Naive B cell (primary cell): ENCODE results near the gene PRDM8. TPM values are rescaled to one million over a fixed set of nuclear protein-coding genes. Genes with fewer than 3 reads are reported as not detected.
"Not testable (repeated sequence)": the region's sequence is repeated elsewhere in the genome, so short reads cannot be mapped to it uniquely, and the experiment has no call there.

Source experiments
- ATAC-seq, 2 donors: fragments of 150-1000 bp; cut with Tn5 transposase; 2 replicates each; pipeline ENCODE4 v1.10.0; 2021; ENCODE audit warnings: low read depth in 2 of 2, mild to moderate bottlenecking in 2 of 2, moderate library complexity in 2 of 2
- DNase-seq: peaks from one replicate; pipeline ENCODE4 v3.0.0; 2022
- H3K27ac Mint-ChIP-seq, 6 donors: one replicate each; pipeline ENCODE4 v1.8.0; 2020 to 2022; ENCODE audit warnings: mild to moderate bottlenecking in 6 of 6, mixed read lengths in 6 of 6, moderate library complexity in 5 of 6, inconsistent platforms in 2 of 6
- H3K27me3 Mint-ChIP-seq, 3 donors: one replicate each; pipeline ENCODE4 v1.8.0; 2021 to 2022; ENCODE audit warnings: mixed read lengths in 3 of 3, mild to moderate bottlenecking in 1 of 3
- H3K36me3 Mint-ChIP-seq, 2 donors: one replicate each; pipeline ENCODE4 v1.8.0; 2020 to 2022; ENCODE audit warnings: mixed read lengths in 2 of 2, inconsistent platforms in 1 of 2, mild to moderate bottlenecking in 1 of 2
- H3K4me1 Mint-ChIP-seq, 3 donors: one replicate each; pipeline ENCODE4 v1.8.0; 2020 to 2022; ENCODE audit warnings: mixed read lengths in 3 of 3, inconsistent platforms in 1 of 3, mild to moderate bottlenecking in 1 of 3, moderate library complexity in 1 of 3
- H3K4me3 Mint-ChIP-seq, 8 donors: one replicate each; pipeline ENCODE4 v1.8.0; 2020 to 2022; ENCODE audit warnings: mild to moderate bottlenecking in 8 of 8, mixed read lengths in 8 of 8, moderate library complexity in 8 of 8, inconsistent platforms in 2 of 8
- H3K9me3 Mint-ChIP-seq, 7 donors: one replicate each; pipeline ENCODE4 v1.8.0; 2020 to 2022; ENCODE audit warnings: mixed read lengths in 7 of 7, mild to moderate bottlenecking in 5 of 7, inconsistent platforms in 2 of 7, moderate library complexity in 1 of 7
- polyA plus RNA-seq, 6 donors: library from polyadenylated mRNA; unstranded; fragments of 300-500 nt; fragmentation: Illumina TruSeq; gene quantifications; one replicate each; pipeline ENCODE4 v1.2.3, GENCODE V29; 2021; ENCODE audit warnings: low read depth in 6 of 6

The PRDM8 gene
- polyA plus RNA-seq, 6 donors from 2014 or later = 0.19 to 3.9 (median 2.1) TPM

DNA sequence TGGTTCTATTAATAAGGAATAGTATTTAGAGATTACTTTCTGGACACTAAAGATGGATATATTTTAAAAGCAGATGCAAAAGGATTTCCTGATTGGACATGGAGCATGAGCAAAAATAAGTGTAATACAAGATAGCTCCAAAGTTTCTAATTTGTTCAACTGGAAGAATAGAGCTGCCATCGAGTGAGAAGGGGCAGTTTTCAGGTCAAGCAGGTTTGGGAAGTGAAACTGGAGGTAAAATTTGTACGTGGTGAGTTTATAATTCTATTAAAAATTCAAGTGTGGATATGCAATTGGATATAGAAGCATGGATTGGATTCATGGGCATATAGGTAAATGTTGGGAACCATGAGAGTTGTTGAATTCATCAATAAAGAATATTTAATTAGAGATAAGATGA is 31.8 kb downstream of the PRDM8 start:
- H3K9me3 Mint-ChIP-seq = no peaks in the 10 kb centered on the region
- peaks cover 0 to 8% (median 5%) of the 10 kb centered on the region in 3 donors for H3K27me3 Mint-ChIP-seq
- DNase-seq (no peak), ATAC-seq (no peak)
- H3K27ac Mint-ChIP-seq = no peak overlapping the region
- H3K4me1 Mint-ChIP-seq = peaks cover 4 to 9% (median 6%) of the 10 kb centered on the region in 3 donors
- H3K4me3 Mint-ChIP-seq = no peak overlapping the region
- no peaks in the 10 kb centered on the region for H3K36me3 Mint-ChIP-seq

DNA sequence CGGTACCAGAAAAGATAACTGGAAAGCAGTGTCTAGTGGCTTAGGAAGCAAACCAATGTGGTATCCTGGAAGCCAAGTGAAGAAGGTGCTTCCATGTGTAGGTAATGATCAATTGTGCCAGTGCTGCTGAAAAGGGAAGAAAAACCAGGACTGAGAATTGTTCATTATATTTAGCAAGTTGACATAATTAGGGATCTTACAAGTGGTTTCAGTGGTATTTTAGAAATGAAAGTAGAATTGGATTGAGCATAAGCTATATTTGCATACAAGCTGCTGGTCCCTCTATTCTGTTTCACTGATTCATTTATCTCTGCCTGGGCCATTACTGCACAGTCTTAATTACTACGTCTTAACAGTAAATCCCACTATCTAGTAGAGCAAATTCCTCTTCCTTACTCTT is 32.3 kb downstream of the PRDM8 start:
- peaks cover 4 to 9% (median 6%) of the 10 kb centered on the region in 3 donors for H3K4me1 Mint-ChIP-seq
- no peak overlapping the region for H3K4me3 Mint-ChIP-seq
- no peak for DNase-seq
- H3K27ac Mint-ChIP-seq = no peak overlapping the region
- no peaks in the 10 kb centered on the region for H3K9me3 Mint-ChIP-seq
- no peaks in the 10 kb centered on the region for H3K36me3 Mint-ChIP-seq
- peak; percentile 54 for ATAC-seq
- peaks cover 0 to 8% (median 5%) of the 10 kb centered on the region in 3 donors for H3K27me3 Mint-ChIP-seq

DNA sequence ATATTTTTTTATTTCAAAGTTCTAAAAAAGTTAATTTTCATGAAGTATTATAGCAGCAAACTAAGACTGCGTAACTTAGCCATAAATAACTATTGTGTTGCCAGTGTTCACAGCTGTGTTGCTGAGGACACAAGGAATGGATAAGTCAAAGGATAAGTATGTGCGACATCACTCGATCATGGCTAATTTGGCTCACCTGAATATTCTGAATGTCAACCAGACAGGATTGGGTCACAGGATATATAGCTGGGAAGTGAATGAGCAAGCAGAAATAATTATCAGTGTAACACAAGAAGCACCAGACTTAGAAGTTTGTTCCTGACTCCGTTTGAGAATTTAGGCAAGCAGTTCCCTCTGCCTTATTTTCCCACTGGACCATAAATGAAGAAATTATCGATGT is 33.9 kb downstream of the PRDM8 start:
- Mint-ChIP-seq H3K9me3 (no peaks in the 10 kb centered on the region), H3K27me3 (peaks cover 5 to 15% (median 6%) of the 10 kb centered on the region in 3 donors), H3K4me3 (no peak overlapping the region), H3K27ac (no peak overlapping the region), H3K4me1 (peaks cover 4 to 9% (median 6%) of the 10 kb centered on the region in 3 donors), H3K36me3 (no peaks in the 10 kb centered on the region)
- no peak for ATAC-seq
- DNase-seq = no peak

DNA sequence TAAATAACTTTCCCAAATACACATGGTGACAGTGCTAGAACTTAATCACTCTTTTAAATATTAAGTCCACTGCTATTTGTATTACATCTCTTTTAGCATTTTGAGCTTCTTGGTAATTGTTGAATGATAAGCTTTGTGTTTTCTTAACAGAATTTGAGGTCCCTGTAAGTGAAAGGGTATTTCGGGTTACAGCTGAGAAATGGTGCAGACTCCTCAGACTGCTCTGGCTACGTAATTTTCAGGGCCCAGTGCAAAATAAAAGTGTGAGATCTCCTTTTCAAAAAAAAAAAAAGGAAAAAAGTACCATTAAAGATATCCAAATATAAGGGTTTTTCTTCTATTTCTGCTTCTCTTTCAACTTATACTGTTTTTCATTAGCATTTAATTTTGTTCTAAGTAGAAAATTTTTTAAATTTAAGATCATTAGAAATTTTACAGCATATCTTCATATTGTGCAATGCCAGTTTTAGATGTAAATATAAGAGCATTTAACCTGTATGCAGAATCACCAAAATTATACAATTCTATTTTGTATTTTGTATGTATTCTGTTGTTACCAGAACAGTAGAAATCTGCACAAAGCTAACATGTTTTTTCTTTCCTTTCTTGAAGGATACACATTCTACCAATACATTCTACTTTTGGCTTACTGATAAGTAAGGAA is 35.5 kb downstream of the PRDM8 start:
- no peak overlapping the region for H3K4me3 Mint-ChIP-seq
- peaks cover 4 to 9% (median 6%) of the 10 kb centered on the region in 3 donors for H3K4me1 Mint-ChIP-seq
- no peaks in the 10 kb centered on the region for H3K9me3 Mint-ChIP-seq
- H3K27me3 Mint-ChIP-seq = peaks cover 5 to 18% (median 8%) of the 10 kb centered on the region in 3 donors
- H3K36me3 Mint-ChIP-seq = no peaks in the 10 kb centered on the region
- H3K27ac Mint-ChIP-seq = no peak overlapping the region
- ATAC-seq (no peak), DNase-seq (no peak)

DNA sequence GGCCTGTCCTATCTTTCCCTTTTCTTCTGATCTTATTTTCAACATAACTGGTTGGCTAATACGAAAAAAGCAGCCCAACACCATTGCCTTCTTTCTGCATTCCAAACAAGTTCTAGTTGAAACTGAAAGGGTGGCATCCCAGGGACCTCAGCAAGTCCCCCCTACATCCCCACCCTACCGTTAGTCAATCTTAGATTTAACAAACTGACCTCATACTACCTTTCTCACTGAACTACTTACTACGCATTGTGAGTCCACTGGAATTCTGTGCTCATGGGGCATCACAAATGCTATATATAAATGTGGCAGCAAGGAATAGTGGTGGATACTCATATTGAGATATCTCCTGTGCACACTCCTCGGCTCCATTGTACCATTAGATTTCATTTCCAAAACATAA is 36.1 kb downstream of the PRDM8 start:
- H3K4me3 Mint-ChIP-seq = no peak overlapping the region
- ATAC-seq = no peak
- H3K27me3 Mint-ChIP-seq = peaks cover 5 to 18% (median 8%) of the 10 kb centered on the region in 3 donors

DNA sequence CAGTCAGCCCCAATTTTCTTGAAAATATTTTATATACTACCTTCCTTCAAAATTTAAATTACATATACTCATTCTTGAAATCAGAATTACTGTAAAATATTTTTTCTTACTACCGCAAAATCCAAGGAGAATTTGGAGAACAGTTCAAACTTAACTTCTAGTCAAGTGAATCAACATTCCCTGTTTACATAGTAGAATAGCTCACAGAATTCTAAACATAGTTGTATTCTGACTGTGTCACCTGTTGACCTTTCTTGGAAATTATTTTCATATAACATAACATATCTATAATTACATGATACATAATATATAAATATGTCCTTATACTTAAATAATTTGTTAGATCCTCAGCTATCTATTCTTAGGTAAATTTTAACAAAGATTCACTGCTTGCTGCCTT is 38.1 kb downstream of the PRDM8 start:
- Mint-ChIP-seq H3K36me3 (no peaks in the 10 kb centered on the region), H3K4me1 (peaks cover 0 to under 1% (median 0%) of the 10 kb centered on the region in 3 donors), H3K4me3 (no peak overlapping the region), H3K9me3 (no peaks in the 10 kb centered on the region), H3K27ac (no peak overlapping the region), H3K27me3 (peaks cover 2 to 18% (median 8%) of the 10 kb centered on the region in 3 donors)
- no peak for DNase-seq
- no peak for ATAC-seq

More for the DNA sequence above, 36.1 kb downstream of the PRDM8 start:
- H3K9me3 Mint-ChIP-seq = no peaks in the 10 kb centered on the region
- no peak for DNase-seq
- H3K27ac Mint-ChIP-seq = peak overlapping the region in 1 of 6 donors; percentile 11
- H3K4me1 Mint-ChIP-seq = peaks cover 4 to 9% (median 6%) of the 10 kb centered on the region in 3 donors
- H3K36me3 Mint-ChIP-seq = no peaks in the 10 kb centered on the region

DNA sequence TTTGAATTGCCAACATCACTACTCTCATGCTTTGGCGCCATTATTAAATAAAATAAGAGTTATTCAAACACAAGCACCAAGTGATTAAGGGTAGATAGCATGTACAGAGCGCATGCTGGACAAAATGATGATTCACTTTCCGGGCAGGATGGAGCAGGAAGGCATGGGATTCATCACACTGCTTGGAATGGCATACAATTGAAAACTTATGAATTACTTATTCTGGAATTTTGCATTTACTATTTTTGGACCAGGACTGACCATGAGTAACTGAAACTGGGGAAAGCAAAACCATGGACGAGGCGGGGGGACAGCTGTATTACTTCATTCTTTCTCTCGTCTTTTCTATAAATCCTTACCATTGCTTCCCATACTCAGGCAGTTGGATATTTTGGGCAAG is 40.7 kb downstream of the PRDM8 start:
- DNase-seq = no peak
- Mint-ChIP-seq H3K27me3 (peaks cover 0 to 18% (median 8%) of the 10 kb centered on the region in 3 donors), H3K27ac (no peak overlapping the region), H3K36me3 (no peaks in the 10 kb centered on the region), H3K4me3 (no peak overlapping the region), H3K4me1 (no peaks in the 10 kb centered on the region), H3K9me3 (no peaks in the 10 kb centered on the region)
- no peak for ATAC-seq

DNA sequence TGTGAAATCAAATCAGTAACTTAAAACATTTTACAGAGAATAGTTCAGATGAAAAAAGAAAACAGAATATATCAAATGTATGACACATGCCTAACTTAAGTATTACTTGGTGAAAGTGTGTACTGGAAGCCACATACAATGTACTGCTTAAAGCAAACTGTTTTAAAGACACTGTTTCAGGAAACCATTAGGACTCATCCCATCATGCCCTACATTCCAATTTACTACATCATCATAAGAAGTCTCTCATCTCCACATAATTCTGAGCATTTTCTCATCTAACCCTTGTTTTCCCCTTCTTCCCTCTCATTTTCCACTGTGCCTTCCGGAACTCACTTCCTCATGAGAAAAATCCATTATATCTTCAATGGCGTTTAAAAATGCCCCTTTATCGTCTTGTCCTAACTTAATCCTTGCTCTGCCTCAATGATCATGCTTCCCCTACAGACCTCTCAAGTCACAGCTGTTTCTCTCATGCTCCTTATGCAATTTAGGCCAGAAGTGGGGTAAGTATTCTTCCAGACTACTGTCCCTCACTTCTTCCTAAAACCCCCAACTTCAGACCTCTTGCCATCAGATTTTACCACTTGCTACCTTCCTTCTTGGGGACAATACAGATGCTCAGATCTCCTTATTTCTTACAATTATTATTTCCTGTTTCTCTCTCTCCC is 42.3 kb downstream of the PRDM8 start:
- Mint-ChIP-seq H3K4me3 (no peak overlapping the region), H3K4me1 (no peaks in the 10 kb centered on the region), H3K27me3 (peaks cover 5 to 23% (median 8%) of the 10 kb centered on the region in 3 donors), H3K27ac (no peak overlapping the region), H3K9me3 (no peaks in the 10 kb centered on the region), H3K36me3 (no peaks in the 10 kb centered on the region)
- DNase-seq (no peak), ATAC-seq (no peak)

DNA sequence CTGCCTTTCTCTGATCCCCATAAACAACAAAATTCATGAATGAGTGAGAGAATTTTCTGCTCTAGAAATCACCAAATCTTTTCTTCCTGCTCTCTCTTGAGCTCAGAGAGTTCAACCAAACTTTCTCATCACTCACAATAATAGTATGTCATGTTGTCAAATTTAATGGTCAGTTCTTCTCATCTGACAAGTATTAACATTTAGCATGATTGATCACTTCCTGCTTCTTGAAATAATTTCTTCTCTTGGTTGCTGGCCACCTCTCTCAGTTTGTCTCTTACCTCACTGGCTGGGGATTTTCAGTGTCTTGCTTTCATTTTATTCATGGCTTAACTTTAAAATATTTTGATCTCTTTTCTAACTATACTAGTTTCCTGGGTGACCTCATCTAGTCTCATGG is 43.7 kb downstream of the PRDM8 start:
- Mint-ChIP-seq H3K4me1 (no peaks in the 10 kb centered on the region), H3K9me3 (no peaks in the 10 kb centered on the region), H3K4me3 (no peak overlapping the region), H3K36me3 (no peaks in the 10 kb centered on the region), H3K27ac (no peak overlapping the region), H3K27me3 (peaks cover 5 to 20% (median 9%) of the 10 kb centered on the region in 3 donors)
- ATAC-seq (no peak), DNase-seq (no peak)

DNA sequence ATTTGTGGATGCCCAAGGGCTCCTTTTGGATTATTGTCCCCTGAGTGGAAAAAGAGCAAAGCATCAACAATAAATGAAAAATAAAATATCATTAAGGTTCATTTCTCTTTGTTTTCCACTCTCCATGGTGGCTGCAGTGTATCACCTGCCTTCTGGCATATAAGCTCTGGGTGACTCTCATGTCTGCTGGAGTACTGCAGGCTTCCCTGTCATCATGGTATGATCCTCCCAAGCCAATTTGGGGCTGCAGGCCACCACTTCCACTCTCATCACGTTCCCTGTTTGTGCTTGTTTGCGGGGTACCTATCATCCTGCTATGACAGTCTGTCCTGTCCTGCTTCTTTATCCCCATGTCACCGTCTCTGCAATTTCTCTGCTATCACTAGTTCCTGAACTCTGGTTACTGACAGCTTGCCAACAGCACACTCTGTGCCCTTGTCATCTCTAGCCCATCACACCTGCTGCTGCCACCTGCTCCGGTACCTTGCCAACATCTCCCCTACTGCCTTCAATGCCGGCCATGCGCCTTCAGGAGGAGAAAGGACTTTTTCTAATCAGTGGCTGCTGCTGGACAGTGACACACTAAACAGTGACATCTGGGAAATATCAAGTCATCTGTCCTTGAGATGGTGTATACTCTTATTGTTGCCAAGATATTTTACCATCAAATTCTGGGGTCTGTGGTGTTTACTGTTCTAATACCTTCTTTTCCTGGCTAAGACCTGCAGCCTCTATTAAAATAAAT is 46.1 kb downstream of the PRDM8 start:
- no peak for ATAC-seq
- H3K27ac Mint-ChIP-seq = no peak overlapping the region
- peaks cover 5 to 34% (median 17%) of the 10 kb centered on the region in 3 donors for H3K27me3 Mint-ChIP-seq
- H3K4me3 Mint-ChIP-seq = no peak overlapping the region
- no peak for DNase-seq
- no peaks in the 10 kb centered on the region for H3K36me3 Mint-ChIP-seq
- H3K9me3 Mint-ChIP-seq = no peaks in the 10 kb centered on the region
- no peaks in the 10 kb centered on the region for H3K4me1 Mint-ChIP-seq

DNA sequence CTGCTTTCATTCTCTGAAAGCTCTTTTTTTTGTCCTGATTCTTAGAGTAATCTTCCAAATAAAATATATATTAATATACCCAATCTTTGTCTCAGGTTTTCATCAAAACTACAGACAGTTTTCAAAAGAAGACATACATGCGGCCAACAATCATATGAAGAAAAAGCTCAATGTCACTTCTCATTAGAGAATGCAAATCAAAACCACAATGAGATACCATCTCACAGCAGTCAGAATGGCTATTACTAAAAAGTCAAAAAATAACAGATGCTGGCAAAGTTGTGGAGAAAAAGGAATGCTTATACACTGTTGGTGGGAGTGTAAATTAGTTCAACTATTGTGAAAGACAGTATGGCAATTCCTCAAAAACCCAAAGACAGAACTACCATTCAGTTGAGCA is 50.2 kb downstream of the PRDM8 start:
- not testable (repeated sequence) for H3K4me1 Mint-ChIP-seq, H3K36me3 Mint-ChIP-seq, DNase-seq, H3K4me3 Mint-ChIP-seq, ATAC-seq, H3K9me3 Mint-ChIP-seq, H3K27ac Mint-ChIP-seq
- H3K27me3 Mint-ChIP-seq = peaks cover 5 to 40% (median 22%) of the 10 kb centered on the region in 3 donors

DNA sequence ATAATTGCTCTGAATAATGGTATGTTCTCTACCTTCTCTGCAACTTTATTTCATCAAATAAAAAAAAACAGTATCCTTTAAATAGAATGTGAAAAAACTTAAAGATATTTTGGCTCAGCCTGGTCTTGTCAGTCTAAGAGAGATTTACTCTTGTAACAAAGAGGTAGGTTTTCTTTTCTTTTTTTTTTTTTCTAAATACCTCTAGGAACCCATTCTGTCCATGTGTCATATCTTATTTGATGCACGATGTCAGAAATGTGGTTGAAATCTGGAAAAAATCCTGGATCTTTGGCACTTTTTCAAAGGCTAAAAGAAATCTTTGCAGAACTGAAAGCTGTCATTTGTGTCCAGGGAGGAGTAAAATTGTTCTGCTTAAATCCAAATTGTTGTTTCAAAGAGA is 51.8 kb downstream of the PRDM8 start:
- no peak for ATAC-seq
- H3K9me3 Mint-ChIP-seq = no peaks in the 10 kb centered on the region

DNA sequence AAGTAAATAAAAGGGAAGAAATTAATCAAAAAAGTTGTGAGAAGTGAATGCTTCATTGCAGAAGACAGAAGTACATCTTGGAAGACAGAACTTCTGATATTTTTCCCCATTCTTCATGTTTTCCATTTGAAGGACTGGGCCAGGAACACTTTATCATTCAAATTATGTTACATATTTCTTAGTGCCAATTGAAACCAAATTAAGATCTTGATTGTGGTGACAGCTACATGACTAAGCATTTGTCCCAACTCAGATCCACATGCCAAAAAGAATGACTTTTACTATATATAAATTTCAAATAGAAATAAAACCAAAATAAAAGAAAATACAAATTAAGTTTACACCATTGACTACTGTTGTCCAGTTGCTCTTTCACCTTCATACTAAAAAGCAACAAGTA is 55.1 kb downstream of the PRDM8 start:
- no peak for ATAC-seq

More for the DNA sequence above, 51.8 kb downstream of the PRDM8 start:
- no peaks in the 10 kb centered on the region for H3K36me3 Mint-ChIP-seq
- H3K4me1 Mint-ChIP-seq = no peaks in the 10 kb centered on the region
- H3K27ac Mint-ChIP-seq = peak overlapping the region in 1 of 6 donors; percentile 24
- no peak for DNase-seq
- H3K27me3 Mint-ChIP-seq = peaks cover 5 to 30% (median 21%) of the 10 kb centered on the region in 3 donors
- no peak overlapping the region for H3K4me3 Mint-ChIP-seq

More for the DNA sequence above, 55.1 kb downstream of the PRDM8 start:
- H3K27ac Mint-ChIP-seq = no peak overlapping the region
- no peak overlapping the region for H3K4me3 Mint-ChIP-seq
- H3K27me3 Mint-ChIP-seq = peaks cover 18 to 30% (median 25%) of the 10 kb centered on the region in 3 donors
- no peaks in the 10 kb centered on the region for H3K36me3 Mint-ChIP-seq
- no peaks in the 10 kb centered on the region for H3K4me1 Mint-ChIP-seq
- no peak for DNase-seq
- no peaks in the 10 kb centered on the region for H3K9me3 Mint-ChIP-seq
